H4 (cell line): ENCODE data around the gene AGBL1. TPM values are rescaled to one million over a fixed set of nuclear protein-coding genes. Genes with fewer than 3 reads are reported as not detected.
"Not testable (repeated sequence)": the region's sequence is repeated elsewhere in the genome, so short reads cannot be mapped to it uniquely, and the experiment has no call there.

Experiments
- DNase-seq: peaks from one replicate; pipeline ENCODE4 v3.0.0-alpha.2; 2015; ENCODE audit warnings: low spot score
- total RNA-seq: library from RNA; depleted of rRNA; stranded (reverse); fragments of >200 nt; shearing (Covaris generic); gene quantifications from 2 replicates; pipeline ENCODE4 v1.2.3, GENCODE V29; 2014

Gene AGBL1
- total RNA-seq, 1 experiment from 2014 or later: not detected

- peak; percentile 6 for DNase-seq
Observed at GRCh38 chr15:86082619-86083380, 3.1 kb downstream of the AGBL1 start.

DNA sequence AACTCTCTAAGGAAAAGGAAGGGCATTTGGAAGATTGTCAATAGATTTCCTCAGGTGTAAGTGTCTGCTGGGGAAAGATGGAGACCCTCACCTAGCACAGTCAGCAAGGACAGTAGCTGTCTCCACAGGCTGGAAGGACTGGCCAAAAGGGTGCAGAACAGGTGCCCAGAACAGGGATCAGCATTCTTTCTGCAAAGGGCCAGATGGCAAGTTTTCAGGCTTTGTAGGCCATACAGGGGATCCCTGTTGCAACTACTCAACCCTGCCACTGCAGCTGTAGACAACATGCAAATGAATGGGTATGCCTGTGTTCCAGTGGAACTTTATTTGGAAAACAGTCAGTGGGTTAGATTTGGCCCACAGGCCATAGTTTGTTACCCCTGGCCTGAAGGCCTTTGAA lies 8.1 kb downstream of the AGBL1 start:
- DNase-seq: no peak

DNA sequence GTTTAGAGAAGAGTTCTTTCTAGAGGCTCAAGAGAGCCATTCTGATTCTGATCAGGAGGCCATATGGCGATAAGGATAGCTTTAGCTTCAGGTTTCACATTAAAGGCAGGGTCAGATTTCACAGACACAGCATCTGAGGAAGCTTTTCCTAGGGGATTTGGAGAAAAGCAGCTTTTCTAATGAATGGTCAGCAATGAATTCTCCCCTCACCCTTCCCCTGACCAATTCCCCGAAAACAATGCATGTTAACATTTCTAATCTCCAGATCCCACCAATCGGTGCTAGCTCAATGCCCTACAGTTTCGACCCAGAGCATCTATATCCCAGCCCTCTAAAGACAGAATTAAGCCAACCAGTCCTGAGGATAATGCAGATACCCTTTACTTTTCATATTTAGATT lies 9.8 kb downstream of the AGBL1 start:
- DNase-seq: no peak

DNA sequence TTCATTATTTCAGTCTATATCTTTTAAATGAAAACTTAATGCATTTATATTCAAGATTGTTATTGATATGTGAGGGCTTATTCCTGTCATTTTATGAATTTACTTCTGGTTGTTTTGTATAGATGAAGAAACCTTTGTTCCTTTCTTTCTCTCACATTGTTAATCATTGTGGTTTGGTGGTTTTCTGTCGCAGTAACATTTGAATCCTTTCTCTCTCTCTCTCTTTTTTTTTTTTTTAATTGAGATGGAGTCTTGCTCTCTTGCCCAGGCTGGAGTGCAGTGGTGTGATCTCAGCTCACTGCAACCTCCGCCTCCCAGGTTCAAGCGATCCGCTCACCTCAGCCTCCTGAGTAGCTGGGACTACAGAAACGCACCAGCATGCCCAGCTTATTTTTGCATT lies 22.1 kb downstream of the AGBL1 start:
- no peak for DNase-seq

- no peak for DNase-seq
Observed at GRCh38 chr15:86103825-86104224, 24.2 kb downstream of the AGBL1 start.

DNA sequence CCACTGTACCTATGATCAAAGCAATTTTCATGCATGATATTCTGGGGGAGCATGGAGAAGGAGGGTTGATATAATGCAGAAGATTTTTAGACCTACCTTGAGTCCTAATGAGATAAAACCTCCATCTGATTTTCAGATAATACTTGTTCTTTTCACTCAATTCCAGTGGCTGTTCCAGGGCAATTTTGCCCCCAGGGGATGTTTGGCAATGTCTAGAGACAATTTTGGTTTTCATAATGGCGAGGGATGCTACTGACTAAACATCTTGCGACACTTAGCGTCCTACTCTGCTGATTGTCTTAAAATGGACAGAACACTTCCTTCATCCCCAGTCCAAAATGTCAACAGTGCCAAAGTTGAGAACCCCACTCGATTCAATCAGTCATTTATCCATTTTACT lies 26.6 kb downstream of the AGBL1 start:
- no peak for DNase-seq

DNA sequence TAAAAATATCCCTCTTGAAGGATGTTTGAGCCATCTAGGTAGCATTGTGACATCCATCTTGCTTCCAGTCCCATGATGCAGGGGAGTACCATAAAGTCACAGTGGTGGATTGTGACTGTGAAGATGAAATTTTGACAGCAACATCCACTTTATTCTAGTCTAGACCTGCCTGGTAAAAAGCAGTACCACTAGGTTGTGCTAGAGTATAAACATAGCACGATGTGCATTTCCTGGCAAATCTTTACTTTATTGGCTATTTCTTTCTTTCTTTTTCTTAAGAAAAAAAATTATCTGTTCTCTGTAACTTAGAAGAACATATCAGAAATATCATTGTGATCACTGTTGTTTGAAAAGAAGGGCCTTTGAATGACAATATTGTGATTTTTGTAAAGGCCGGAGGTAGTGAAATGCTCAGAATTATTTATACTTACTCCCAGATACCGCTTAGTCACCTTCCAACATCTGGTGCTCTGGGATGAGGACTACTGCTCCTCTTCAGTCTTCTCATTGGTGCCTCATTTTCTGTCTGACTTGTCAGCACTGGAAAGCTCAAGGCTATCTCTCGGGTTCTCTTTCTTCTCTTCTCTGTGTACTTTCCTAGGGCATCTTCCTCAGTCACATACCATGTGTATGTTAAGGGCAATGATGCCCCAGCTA lies 35.6 kb downstream of the AGBL1 start:
- DNase-seq: no peak

GRCh38 chr15:86121568-86122225 lies 42.0 kb downstream of the AGBL1 start:
- no peak for DNase-seq

DNA sequence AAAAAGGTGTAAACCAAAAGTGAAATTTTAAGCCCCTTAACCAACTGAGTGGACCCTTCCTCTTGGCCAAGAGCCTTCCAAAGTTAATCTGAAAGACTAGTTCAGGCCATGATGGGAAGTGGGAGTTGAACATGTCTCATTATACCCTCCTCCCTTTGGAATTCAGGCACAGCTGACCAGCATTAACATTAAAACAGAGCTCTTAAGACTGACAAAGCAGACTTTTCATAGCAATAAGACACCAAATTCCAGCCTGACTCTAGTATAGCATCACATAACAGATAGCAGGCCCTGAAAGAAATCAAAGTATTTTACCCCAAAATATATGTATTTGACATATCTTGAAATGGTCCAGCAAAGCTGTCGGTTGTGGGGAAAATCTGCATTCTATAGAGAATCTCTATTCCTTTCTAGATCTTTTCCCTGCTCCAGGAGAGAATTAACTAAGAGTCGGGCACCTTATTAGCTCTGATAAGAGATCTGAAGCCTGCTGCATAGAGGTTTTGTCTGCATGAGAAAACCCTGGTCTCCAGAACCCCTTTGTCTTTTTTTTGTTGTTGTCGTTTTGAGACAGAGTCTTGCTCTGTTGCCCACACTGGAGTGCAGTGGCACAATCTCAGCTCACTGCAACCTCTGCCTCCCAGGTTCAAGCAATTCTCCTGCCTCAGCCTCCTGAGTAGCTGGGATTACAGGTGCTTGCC lies 43.2 kb downstream of the AGBL1 start:
- DNase-seq: not testable (repeated sequence)

GRCh38 chr15:86125775-86126174 lies 46.1 kb downstream of the AGBL1 start:
- no peak for DNase-seq

DNA sequence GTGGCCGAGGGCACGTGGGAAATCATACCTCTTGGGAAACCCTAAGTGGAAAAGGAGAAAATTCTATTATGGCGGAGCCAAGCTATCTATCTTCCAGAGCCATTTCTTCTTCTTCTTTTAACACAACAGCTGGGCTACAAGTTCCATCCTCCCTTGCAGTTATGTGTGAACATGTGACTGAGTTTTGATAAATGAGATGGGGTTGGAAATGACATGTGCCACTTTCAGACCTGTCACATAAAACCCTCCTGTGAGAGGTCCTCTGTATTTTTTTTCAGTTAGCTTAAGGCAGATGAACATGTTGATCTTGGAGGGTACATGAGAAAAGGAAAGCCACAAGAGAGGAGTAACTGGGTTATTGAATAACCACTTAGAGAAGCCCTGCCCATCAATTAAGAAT lies 47.9 kb downstream of the AGBL1 start:
- DNase-seq: no peak

DNA sequence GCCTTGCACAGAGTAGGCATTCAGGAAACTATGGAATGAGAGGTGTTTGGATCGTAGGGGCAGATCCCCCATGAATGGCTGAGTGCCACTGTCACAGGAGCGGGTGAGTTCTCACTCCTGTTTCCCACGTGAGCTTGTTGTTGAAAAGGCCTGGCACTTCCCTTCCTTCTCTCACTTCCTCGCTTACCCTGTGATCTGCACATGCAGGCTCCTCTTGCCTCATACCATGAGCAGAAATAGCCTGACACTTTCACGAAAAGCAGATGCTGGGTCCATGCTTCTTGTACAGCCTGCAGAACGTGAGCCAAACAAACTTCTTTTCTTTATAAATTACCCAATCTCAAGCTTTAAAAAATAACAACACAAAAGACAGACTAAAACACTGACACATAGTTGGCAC lies 55.4 kb downstream of the AGBL1 start:
- no peak for DNase-seq

GRCh38 chr15:86136861-86137260 lies 57.2 kb downstream of the AGBL1 start:
- no peak for DNase-seq

DNA sequence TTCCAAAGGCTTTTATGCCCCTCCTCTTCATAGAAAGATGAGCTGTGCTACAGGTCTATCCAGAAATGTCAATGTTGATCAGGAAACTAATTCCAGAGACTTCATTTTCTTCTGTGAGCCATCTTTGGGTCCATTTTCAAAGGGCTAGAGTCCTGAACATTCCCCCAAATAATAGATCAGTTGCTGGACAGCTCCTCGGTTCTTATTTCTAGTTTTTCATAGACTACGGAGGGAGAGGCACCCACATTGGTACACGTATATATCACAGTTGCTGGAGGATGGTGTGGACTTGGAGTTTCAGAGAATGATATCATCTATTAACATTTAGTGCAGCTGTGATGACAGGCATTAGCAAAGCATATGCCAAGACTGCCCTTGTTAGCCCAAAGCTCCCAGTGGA lies 59.1 kb downstream of the AGBL1 start:
- no peak for DNase-seq

- DNase-seq: no peak
Observed at GRCh38 chr15:86139828-86140227, 60.2 kb downstream of the AGBL1 start.

GRCh38 chr15:86154705-86155104 lies 75.0 kb downstream of the AGBL1 start:
- no peak for DNase-seq

GRCh38 chr15:86155551-86155950 lies 75.9 kb downstream of the AGBL1 start:
- no peak for DNase-seq

- no peak for DNase-seq
Observed at GRCh38 chr15:86157606-86158293, 78.1 kb downstream of the AGBL1 start.

- no peak for DNase-seq
Observed at GRCh38 chr15:86159468-86159867, 79.8 kb downstream of the AGBL1 start.

DNA sequence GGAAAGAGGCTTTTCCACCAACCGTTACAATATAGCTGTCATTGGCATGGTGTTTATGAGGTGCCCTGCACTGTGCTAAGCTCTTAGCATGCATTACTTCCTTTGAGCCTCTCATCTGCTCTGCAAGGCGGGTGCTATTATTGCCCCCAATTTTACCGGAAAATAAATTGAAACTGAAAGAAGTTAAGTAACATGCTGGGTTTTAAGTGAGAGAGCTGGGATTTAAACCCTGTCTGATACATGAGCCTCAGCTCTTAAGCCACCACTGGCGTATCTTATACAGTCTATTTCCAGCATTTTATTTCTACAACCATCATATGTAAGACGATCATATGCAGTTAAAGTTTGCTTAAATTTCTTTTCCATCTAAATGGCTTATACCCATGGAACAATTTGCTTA lies 81.6 kb downstream of the AGBL1 start:
- DNase-seq: no peak

GRCh38 chr15:86162172-86162591 lies 82.5 kb downstream of the AGBL1 start:
- no peak for DNase-seq

- DNase-seq: no peak
Observed at GRCh38 chr15:86162641-86163040, 83.0 kb downstream of the AGBL1 start.
